AG09309 (cell line): ENCODE measurements around the gene C9.

Experiments used
- DNase-seq: peaks from one replicate; pipeline ENCODE4 v3.0.0-alpha.2; 2010; ENCODE audit warnings: low read depth
- H3K4me3 ChIP-seq: 2 replicates; pipeline ENCODE4 v1.5.1; 2011; ENCODE audit warnings: mild to moderate bottlenecking, low read depth, low read length, moderate library complexity; ENCODE audit not compliant: control insufficient read depth
- TF ChIP-seq, protein P1 (sequence below): IDR thresholded peaks from 2 replicates; pipeline ENCODE4 v1.5.1; 2011; ENCODE audit warnings: mild to moderate bottlenecking, low read depth, low read length, inconsistent platforms; ENCODE audit not compliant: insufficient read depth, control insufficient read depth; ENCODE audit errors: missing control alignments

Gene C9

DNA sequence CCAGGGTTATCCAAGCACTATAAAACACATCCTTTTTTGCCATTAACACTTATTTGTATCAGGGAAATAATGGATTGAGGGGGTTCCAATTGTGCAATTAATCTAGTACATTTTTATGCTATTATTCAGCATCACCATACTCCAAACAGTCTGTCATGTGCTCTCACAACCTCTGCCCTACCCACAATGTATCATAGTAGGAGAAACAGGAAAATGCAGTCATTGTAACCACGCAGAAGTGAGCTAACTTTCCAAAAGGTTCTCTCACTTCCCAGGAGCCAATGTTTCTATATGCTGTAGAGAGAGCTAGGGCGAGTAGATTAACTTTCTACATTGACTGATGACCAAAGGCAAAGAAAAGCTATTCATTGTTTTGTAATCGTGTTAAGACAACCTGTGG, 30.7 kb upstream of the C9 start:
- no peak overlapping the region for H3K4me3 ChIP-seq
- peak; percentile 37 for DNase-seq
- TF ChIP-seq, protein P1, sequence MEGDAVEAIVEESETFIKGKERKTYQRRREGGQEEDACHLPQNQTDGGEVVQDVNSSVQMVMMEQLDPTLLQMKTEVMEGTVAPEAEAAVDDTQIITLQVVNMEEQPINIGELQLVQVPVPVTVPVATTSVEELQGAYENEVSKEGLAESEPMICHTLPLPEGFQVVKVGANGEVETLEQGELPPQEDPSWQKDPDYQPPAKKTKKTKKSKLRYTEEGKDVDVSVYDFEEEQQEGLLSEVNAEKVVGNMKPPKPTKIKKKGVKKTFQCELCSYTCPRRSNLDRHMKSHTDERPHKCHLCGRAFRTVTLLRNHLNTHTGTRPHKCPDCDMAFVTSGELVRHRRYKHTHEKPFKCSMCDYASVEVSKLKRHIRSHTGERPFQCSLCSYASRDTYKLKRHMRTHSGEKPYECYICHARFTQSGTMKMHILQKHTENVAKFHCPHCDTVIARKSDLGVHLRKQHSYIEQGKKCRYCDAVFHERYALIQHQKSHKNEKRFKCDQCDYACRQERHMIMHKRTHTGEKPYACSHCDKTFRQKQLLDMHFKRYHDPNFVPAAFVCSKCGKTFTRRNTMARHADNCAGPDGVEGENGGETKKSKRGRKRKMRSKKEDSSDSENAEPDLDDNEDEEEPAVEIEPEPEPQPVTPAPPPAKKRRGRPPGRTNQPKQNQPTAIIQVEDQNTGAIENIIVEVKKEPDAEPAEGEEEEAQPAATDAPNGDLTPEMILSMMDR: no peak

DNA sequence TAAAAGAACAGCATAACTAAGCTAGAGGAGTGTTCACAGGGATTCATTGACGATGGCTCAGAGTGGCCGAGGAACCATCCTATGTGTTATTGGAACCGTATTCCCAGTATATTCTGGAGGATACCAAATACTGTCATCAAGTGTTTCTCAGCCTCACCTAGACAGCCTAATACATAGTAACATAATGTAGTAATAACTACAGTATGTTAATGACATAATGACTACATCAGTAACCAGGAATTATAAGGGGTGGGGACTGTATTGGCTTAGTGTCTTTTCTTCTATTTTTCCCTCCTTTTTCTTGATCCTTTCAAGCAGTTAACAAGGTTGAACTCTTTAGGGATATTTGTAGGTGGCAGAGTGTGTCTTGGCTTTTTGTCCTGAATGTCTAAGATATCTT, 26.6 kb upstream of the C9 start:
- H3K4me3 ChIP-seq: no peak overlapping the region
- no peak for DNase-seq
- TF ChIP-seq, protein P1: no peak

DNA sequence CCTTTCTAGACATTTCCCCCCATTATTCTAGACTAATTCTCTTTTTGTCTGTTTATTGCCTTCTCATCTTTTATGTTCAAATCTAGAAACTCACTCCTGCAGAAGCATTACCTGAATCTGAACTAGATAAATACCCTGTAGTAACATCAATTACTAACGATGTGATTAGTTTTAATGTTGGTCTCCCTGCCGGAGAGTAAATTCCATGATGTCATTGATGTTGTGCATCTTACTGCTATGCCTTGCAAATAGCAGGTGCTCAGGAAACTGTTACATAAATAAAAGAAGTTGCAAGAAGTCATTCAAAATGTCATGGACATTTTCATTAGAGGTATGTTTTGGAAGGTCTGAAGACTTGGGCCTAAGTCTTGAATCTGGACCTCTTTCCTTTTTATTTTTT, 23.0 kb upstream of the C9 start:
- TF ChIP-seq, protein P1: no peak
- H3K4me3 ChIP-seq: no peak overlapping the region
- DNase-seq: no peak

DNA sequence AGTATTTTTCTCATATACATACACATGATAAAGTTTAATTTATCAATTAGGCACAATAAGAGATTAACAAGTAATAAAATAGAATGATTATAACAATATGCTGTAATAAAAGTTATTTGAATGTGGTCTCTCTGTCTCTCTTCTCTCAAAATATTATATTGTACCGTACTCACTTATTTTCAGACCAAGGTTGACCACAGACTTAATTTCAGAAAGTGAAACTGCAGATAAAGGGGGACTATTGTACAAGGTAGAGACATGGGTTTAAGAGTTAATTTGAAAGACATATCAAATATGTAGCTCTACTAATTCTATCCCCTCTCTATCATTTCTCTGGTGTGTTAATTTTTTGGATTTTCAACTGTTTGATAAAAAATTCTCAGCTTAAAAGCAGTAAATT, 20.0 kb upstream of the C9 start:
- H3K4me3 ChIP-seq: no peak overlapping the region
- no peak for DNase-seq
- TF ChIP-seq, protein P1: no peak

DNA sequence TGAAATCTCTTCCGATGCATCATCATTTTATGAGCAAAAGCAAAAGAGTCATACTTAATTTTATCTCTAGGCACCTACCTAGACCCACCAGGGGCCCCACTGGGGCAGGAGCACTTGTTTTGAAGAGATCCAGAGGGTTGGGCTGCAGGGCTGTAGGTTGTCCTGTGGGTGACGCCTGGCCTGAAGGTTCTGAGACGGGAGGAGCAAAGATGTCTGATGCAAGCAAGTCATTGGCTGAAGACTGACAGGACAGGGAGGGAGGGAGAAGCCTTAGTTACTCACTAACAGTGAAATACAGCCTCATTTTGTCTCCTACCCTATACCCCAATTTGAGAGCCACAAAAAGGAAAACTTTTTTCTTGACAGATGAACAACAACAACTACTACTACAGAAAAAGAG, 17.1 kb upstream of the C9 start:
- DNase-seq: no peak
- TF ChIP-seq, protein P1: no peak
- no peak overlapping the region for H3K4me3 ChIP-seq

DNA sequence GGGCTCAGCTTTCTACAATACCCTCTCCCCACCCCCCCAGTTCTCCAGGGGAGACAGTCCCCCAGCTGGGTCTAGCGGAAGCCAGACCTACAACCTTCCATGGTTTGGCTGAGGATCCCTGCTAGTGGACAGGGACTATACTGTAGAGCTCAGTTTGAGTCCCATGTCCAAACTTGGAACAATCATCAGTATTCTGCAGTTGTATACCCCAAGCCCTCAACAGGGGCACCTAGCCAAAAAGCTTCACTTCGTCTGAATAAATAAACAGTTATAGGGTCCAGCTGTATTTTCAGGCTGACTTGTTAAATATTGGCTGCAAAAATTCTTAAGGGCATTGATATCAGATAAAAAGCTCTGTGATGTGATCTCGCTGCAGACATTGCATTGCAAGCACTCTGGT, 15.4 kb upstream of the C9 start:
- TF ChIP-seq, protein P1: no peak
- H3K4me3 ChIP-seq: no peak overlapping the region
- DNase-seq: no peak

DNA sequence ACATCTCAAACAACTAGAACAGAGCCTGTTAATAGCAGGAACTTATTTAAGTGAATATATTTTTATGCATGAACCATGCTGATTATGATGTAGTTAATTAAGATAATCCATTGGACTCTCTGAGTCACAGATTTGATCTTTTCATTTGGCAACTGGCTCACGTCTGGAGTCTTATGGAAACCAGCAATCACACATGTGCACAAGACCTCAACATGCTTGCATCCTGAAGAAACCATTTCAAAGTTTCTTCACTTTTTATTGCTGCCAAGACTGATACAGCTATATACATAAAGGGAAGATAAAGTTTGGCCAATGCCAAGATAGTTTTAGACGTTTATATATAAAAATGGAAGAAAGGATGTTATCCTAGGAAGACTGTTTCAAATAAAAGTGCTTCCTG, 13.3 kb upstream of the C9 start:
- DNase-seq: no peak
- no peak overlapping the region for H3K4me3 ChIP-seq
- TF ChIP-seq, protein P1: no peak
